NCI-H748 (cell line): ENCODE data around the gene NKAIN1.
"Not testable (repeated sequence)": the region's sequence is repeated elsewhere in the genome, so short reads cannot be mapped to it uniquely, and the experiment has no call there.

ENCODE experiments used
- DNase-seq: peaks from one replicate; lab custom pipeline; 2025; ENCODE audit not compliant: unreplicated experiment; lab: John Stamatoyannopoulos, UW

The NKAIN1 gene

GRCh38 chr1:31198150-31198549 is 41.5 kb downstream of the NKAIN1 start:
- DNase-seq: no peak

- DNase-seq: no peak
Measured at GRCh38 chr1:31196685-31197084, 43.0 kb downstream of the NKAIN1 start.

GRCh38 chr1:31195267-31195666 is 44.4 kb downstream of the NKAIN1 start:
- DNase-seq: not testable (repeated sequence)

GRCh38 chr1:31193729-31194128 is 46.0 kb downstream of the NKAIN1 start:
- no peak for DNase-seq

GRCh38 chr1:31191281-31191680 is 48.4 kb downstream of the NKAIN1 start:
- DNase-seq: no peak

GRCh38 chr1:31189696-31190674 is 49.7 kb downstream of the NKAIN1 start:
- DNase-seq: no peak

GRCh38 chr1:31183927-31184554 is 55.6 kb downstream of the NKAIN1 start:
- DNase-seq: peak; percentile 59

GRCh38 chr1:31183126-31183525 is 56.6 kb downstream of the NKAIN1 start:
- DNase-seq: no peak

- DNase-seq: peak; percentile 10
Measured at GRCh38 chr1:31182352-31182751, 57.3 kb downstream of the NKAIN1 start.

GRCh38 chr1:31181515-31182343 is 58.0 kb downstream of the NKAIN1 start:
- DNase-seq: peak; percentile 18

GRCh38 chr1:31180338-31180737 is 59.3 kb downstream of the NKAIN1 start:
- DNase-seq: no peak

GRCh38 chr1:31176291-31176690 is 63.4 kb downstream of the NKAIN1 start:
- not testable (repeated sequence) for DNase-seq

- DNase-seq: no peak
Measured at GRCh38 chr1:31170486-31170735, 69.3 kb downstream of the NKAIN1 start.

- DNase-seq: no peak
Measured at GRCh38 chr1:31166462-31166861, 73.2 kb downstream of the NKAIN1 start.

GRCh38 chr1:31164291-31164690 is 75.4 kb downstream of the NKAIN1 start:
- DNase-seq: no peak

GRCh38 chr1:31163866-31164265 is 75.8 kb downstream of the NKAIN1 start:
- DNase-seq: no peak

GRCh38 chr1:31161571-31161970 is 78.1 kb downstream of the NKAIN1 start:
- DNase-seq: no peak

GRCh38 chr1:31159869-31160611 is 79.6 kb downstream of the NKAIN1 start:
- no peak for DNase-seq

- DNase-seq: no peak
Measured at GRCh38 chr1:31159323-31159722, 80.4 kb downstream of the NKAIN1 start.

- DNase-seq: peak; percentile 63
Measured at GRCh38 chr1:31155216-31155806, 84.4 kb downstream of the NKAIN1 start.
